NOMO-1 (cell line): ENCODE results near the gene FITM1.

Experiments used
- DNase-seq, 2 experiments: peaks; one replicate each; lab custom pipeline; 2025; ENCODE audit not compliant: unreplicated experiment in 2 of 2; lab: John Stamatoyannopoulos, UW

The FITM1 gene

DNA sequence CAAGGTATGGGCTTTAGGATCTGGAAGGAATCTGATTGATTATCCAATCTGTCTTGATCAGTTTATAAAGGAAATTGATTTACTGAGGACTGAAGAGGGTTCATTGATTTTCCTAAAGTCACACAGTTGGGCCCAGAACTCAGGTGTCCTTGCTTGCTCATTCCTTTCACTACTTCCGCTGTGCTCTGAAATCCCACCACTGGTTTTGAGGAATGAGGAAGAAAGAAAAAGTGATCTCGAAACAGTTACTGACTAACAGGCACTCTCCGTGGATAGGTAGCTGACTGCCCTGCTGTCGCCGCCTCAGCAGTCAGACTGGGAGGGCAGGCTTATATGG lies at the start of gene FITM1:
TSS of gene FITM1 (plus strand) at position 280 of the 337 bp plus-strand sequence. CDS start 905 bp downstream, outside the sequence.
- DNase-seq = peak; percentile 22 to 75

- DNase-seq = peak; percentile 47 to 52
Measured at GRCh38 chr14:24080888-24081738, 49.3 kb upstream of the FITM1 start.

GRCh38 chr14:24081739-24082211 lies 48.7 kb upstream of the FITM1 start:
- DNase-seq = no peak

DNA sequence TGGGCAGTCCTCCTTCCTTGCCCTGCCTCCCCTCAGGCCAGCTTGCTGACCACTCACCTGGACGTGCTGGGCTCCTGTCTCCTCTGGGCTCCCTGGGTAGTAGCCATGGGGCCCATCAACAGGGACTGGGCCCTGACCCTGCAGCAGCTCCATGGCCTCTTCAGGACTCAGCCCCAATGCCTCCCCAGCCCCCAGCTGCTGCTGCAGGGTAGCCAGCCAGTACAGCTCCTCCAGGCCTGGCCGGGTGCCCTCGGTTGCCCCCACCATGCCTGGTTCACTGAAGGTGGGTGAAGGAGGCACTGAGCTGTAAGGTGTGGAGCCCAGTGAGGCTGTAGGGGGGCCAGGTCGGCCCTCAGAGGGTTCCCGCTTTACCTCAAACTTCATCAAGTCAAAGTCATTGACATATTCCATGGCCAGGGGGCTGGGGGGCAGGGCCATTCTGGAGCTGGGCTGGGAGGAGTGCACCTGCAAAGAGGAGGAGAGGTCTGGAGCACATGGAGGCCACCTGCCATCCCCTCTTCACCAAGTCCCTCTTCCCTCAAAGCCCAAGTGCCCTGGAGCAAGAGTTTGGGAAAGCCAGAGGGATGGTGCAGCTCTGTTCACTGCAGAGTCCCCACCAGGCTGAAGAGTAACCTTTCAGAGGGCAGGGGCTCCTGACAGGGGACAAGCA lies 47.9 kb upstream of the FITM1 start:
- DNase-seq = no peak

DNA sequence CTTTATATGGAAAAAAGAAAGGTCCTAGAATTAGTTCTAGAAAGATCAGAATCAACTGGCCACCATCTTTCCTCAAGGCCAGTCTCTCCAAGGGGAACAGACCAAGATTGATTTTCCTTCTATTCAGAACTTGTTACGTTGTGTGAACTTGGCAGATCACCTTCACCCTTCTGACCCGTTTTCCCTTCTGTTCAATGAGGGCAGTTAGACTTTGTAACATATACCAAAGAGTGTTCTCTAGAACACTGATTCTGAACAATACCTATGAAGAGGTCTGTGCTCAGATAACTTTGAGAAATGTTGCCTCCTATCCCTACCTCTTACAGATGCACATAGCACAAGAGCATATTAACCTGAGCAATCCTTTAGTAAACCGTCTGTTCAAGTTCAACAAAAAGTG lies 47.0 kb upstream of the FITM1 start:
- no peak for DNase-seq

- DNase-seq = no peak
Measured at GRCh38 chr14:24084440-24084839, 46.0 kb upstream of the FITM1 start.

GRCh38 chr14:24085215-24085614 lies 45.2 kb upstream of the FITM1 start:
- no peak for DNase-seq

- no peak for DNase-seq
Measured at GRCh38 chr14:24086193-24086955, 44.1 kb upstream of the FITM1 start.

DNA sequence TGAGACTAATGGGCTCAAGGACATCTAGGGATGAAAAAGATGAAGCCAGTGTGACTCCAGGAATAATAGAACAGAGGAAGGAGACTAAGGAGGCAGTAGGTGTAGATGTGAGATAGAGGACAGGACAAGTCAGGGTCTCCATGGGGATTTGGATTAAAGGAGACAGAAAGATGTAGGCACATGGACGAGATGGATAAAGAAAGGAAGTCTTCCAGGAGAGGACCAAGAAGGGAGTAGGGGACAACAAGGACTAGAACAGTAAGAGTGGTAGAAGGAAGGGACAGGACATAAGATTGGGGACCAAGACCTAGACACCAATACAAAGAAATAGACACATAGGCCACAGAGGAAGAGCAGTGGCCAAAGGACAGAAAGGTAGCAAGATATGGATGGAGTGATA lies 43.5 kb upstream of the FITM1 start:
- no peak for DNase-seq

DNA sequence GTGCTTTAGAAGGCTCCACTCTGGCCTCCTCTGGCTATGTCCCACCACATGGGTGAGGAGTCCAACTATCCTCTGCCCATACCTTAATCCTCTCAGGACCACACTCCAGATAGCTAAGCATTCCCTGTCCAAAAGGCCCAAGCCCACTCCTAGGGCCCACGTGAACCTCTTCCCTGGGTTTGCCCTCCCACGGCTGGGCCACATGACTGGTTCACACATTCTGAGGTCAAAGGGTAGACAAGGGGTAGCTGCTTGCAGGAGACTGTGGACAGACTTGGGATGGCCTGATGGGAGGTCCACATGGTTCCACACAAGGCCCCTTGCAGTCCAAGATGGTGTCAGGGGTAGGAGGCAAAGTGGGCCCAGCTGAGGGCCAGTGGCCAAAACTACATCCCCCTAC lies 42.4 kb upstream of the FITM1 start:
- DNase-seq = no peak

- no peak for DNase-seq
Measured at GRCh38 chr14:24089890-24090289, 40.6 kb upstream of the FITM1 start.

- no peak for DNase-seq
Measured at GRCh38 chr14:24092110-24092504, 38.4 kb upstream of the FITM1 start.

DNA sequence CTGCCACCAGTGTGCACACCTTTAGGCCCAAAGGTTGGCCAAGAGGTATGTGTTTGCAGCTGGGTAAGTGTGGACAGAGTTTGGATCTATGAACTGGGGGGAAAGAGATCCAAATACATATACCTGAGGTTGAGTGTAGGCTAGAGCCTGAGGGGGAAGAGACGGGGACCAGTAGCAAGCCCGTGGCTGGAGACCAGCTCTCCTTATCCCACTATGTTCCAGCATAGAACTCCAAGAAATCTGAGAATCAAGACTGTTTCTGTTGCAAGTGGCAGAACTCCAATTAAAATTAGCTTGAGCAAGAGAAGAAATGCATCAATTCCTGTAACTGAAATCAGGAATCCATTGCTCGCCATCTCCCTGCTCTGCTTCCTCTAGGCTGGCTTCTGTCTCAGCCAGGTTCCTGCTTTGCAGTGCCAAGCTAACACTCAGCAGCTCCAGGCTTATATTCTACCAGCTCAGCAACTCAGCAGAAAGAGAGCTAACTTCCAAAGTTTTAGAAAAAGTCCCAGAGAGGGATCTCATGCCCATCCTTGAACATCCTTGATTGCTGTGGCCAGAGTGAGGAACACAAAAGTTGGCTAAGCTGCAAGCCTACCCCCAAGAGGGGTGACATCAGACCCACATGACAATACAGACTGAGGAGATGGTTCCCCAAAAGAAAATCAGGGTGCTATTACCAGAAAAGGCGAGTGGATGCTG lies 37.8 kb upstream of the FITM1 start:
- DNase-seq = no peak

GRCh38 chr14:24093207-24093900 lies 37.1 kb upstream of the FITM1 start:
- no peak for DNase-seq

DNA sequence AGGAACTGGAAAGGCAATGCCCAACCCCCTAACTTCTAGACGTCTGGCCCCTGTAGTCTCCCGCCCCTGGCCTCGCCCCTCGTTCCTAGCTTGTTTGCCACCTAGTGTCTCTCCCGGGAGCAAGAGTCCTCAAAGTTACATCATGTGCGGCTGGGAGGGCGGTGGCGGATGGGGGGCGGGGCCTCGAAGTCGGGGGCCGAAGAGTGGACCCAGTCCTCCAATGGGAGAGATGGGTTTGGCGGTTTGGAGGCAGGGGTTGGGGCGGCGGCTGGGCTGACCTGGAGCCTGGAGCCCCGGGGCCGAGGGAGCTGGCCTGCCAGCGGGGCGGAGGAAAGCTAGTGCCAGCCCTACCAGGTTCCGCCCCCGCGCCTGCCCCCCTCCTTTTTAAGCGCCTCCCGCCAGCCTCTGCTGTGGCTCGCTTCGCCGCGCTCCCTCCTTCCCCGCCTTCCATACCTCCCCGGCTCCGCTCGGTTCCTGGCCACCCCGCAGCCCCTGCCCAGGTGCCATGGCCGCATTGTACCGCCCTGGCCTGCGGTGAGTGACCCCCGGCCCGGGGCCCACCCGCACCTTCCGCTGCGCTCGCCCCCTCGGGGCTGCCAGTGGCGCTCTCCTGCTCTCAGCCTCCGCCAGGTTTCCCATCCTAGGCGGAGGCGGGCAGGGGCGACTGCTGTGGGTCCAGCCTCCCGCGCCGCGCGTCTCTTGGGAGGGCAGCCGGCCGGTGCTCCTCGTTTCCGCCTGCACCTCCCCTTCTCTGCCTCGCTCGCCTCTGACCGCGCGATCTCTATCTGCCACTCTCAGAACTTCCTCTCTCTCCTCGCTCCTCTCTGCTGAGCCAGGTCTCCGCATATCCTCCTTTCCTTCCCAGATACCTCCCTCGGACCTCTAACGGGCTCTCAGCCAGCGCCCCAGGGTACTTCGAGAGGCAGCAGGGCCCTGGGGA lies 36.3 kb upstream of the FITM1 start, which contains the start of gene PCK2:
TSS of gene PCK2 (plus strand) at position 411 of the 940 bp plus-strand sequence. CDS start at position 506, 95 bp downstream.
- peak; percentile 81 to 93 for DNase-seq

GRCh38 chr14:24094841-24095270 lies 35.6 kb upstream of the FITM1 start:
- peak in 1 of 2 experiments; percentile 27 for DNase-seq

- DNase-seq = peak; percentile 31 to 58
Measured at GRCh38 chr14:24095271-24096068, 35.0 kb upstream of the FITM1 start.

GRCh38 chr14:24096545-24097181 lies 33.8 kb upstream of the FITM1 start:
- DNase-seq = no peak
